ENCODE measurements around the gene TAF1C.

TAF1C gene

GRCh38 chr16:84155771-84156170 is 31.1 kb downstream of the TAF1C start:
- DNase-seq, result no peak

DNA sequence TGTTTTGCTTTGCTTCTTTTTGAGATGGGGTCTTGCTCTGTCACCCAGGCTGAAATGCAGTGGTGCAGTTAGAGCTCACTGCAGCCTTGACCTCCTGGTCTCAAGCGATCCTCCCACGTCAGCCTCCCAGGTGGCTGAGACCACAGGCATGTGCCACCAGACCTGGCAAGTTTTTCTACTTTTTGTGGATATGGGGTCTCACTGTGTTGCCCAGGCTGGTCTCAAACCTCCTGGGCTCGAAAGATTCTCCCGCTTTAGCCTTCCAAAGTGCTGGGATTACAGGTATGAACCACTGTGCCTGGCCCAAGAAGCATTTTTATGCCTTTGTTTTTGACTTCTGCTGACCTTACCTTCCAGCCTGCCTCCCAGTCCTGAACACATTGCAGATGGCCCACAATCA is 31.6 kb downstream of the TAF1C start:
- no peak for DNase-seq

DNA sequence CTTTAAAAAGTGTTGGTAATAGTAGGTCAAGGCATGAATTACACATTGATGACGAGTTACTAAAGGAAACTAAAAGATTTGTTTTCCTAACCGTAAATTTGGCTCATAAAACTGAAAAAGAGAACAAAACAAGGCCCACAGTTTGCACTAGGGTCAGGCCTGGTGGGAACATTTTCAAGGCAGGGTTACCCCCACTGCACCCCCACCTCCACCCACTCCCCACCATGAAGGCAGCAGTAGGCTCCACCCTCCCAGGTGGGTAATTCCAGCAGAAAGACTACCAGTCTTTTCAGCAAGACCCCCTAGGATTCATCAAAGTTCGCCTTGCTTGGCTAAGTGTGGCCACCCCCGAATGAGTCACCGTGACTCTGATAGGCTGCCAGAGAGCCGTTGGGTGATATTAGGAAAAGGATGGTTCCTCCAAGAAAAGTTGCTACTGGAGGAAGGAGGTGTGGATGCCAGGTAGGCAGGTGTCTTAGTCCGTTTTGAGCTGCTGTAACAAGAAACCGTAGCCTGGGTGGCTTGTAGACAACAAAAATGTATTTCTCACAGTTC is 33.1 kb downstream of the TAF1C start:
- DNase-seq, result no peak

- no peak for DNase-seq
Measured at GRCh38 chr16:84150926-84151325, 35.9 kb downstream of the TAF1C start.

GRCh38 chr16:84144859-84145639 is 41.8 kb downstream of the TAF1C start, which contains the start of the genes DNAAF1 and HSDL1:
Gene DNAAF1, plus strand, starts transcription at chr16:84145308. Its CDS starts 133 bp downstream, at chr16:84145441.
Gene HSDL1, minus strand, starts transcription at chr16:84145177. Its CDS starts 13,856 bp downstream, at chr16:84131321.
- DNase-seq, result peak; percentile 92

DNA sequence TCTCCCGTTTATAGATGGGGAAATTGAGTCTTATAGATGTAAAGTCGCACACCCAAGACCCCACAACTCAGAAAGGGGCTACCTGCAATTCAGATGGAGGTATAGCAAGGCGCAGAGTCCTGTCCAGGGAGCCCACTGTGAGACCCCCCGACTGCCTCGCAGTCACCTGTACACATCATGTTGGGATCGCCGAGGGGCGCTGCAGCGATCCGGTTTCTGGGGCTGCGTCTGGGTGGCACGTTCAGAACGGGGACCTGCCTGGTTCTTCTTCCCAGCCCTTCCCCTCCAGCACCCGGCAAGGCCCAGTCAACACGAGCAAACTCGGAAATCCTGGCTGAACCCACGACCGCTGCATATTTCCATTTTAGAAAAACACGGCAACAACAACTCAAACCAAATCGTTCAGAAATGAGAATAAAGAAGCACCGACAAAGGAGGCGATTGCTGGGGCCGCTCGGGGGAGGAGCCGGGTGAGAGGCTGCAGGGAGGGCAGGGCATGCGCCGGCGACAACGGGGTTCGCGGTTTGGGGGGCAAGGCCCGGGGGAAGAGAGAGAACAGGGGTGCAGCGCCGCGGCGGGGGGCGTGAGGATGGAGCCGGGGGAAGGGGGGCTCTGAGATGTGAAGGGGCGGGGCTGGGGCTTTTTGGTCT is 42.5 kb downstream of the TAF1C start:
- DNase-seq, result peak; percentile 52

DNA sequence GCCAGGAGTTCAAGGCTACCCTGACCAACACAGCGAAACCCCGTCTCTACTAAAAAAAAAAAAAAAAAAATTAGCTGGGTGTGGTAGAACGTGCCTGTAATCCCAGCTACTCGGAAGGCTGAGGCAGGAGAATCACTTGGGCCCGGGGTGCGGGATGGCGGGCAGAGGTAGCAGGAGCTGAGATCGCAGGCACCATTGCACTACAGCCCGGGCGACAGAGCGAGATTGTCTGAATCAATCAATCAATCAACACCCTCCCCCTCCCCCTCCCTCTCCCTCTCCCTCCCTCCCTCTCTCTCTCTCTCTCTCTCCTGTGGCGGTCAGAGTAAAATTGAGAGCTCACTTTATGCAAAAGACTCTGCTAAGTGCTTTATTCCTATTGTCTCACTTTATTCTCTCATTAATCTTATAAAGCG is 43.1 kb downstream of the TAF1C start:
- DNase-seq, result no peak

GRCh38 chr16:84143081-84143480 is 43.8 kb downstream of the TAF1C start:
- no peak for DNase-seq

- DNase-seq, result peak; percentile 7
Measured at GRCh38 chr16:84141143-84141670, 45.6 kb downstream of the TAF1C start.

- DNase-seq, result no peak
Measured at GRCh38 chr16:84139628-84140258, 47.1 kb downstream of the TAF1C start.

GRCh38 chr16:84138824-84139627 is 47.8 kb downstream of the TAF1C start:
- DNase-seq, result no peak

DNA sequence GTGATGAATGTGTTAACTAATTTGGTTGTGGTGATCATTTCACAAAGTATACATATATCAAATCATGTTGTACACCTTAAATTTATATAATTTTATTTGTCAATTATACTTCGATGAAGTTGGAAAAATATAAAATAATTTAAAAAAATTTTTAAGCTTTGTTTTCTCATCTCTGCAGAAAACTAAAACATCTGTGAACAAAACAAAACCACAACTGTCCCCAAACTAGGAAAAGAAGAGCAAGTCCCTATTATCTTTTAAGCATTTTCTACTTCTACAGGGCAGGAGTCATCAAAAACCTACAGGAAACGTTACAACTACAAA is 48.4 kb downstream of the TAF1C start:
- no peak for DNase-seq

- no peak for DNase-seq
Measured at GRCh38 chr16:84137769-84138357, 49.0 kb downstream of the TAF1C start.

GRCh38 chr16:84137287-84137686 is 49.6 kb downstream of the TAF1C start:
- no peak for DNase-seq

- no peak for DNase-seq
Measured at GRCh38 chr16:84136331-84137125, 50.3 kb downstream of the TAF1C start.

DNA sequence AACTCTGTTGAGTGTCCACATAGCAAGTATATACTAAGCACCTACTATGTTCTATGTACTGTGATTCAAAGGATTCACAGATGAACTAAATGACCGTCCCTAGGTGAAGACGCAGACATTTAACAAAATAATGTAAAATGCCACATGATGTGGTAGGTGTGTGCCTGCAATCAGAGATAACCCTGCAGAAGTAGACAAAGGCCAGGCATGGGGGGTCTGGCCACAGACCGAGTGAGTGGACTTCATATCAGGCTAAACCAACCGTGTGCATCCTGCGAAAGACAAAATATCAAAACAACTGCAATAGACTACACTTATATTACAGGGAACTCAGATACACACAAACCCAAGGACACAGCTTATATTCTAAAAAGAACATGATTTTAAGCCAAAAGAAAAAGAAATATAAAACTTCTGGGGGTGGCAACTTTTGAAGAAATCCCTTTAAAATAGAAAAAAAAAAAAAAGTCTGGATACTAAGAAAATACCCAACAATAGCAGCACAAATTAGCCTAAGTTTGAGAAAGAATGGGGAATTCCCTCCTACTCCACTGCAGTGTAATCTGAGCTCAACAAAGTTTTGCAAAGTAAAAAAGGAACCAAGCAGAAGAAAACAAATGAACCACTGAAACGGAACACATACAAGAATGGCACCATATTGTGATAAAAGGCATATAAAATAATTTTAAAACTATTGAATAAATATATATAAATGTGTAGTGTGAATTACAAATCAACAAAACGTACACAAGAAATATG is 54.2 kb downstream of the TAF1C start:
- no peak for DNase-seq

DNA sequence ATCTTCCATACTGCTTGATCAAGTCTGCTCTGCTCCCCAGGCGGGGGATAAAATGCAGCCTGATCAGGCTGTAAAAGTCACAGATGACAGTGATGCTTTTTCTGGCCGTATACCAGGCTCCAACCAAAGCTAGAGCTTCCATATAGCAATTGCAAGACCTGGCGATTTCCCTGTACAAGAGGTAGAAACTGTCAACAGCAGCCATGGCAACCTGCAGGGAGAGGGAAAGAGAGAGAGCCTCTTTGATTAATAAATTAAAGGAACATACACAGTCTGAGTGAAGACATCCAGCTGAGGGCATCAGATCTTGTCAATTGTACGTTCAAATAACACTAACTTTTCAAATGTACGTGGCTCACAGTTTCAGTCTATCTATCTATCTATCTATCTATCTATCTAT is 55.7 kb downstream of the TAF1C start:
- no peak for DNase-seq

All from CD4-positive, alpha-beta T cell treated with Interleukin-17A for 1 hour (primary cell).